ENCODE measurements around the gene KCNE2.

- TF ChIP-seq CTCF (IDR thresholded peaks at IDR 0.05): no peak
- no peak for TF ChIP-seq POLR2A (IDR thresholded peaks at IDR 0.05)
These were observed 20.5 kb upstream of the KCNE2 start for GRCh38 chr21:34343347-34343746.

Data from tibial nerve (tissue), 3 donors.